Measurements from ENCODE around the gene SFRP5. TPM values are rescaled to one million over a fixed set of nuclear protein-coding genes. Genes with fewer than 3 reads are reported as not detected.
A peak's percentile ranks its signal among the peaks of the same experiment; 100 is the strongest.

Gene SFRP5
- total RNA-seq, 1 donor from 2014 or later = not detected

DNA sequence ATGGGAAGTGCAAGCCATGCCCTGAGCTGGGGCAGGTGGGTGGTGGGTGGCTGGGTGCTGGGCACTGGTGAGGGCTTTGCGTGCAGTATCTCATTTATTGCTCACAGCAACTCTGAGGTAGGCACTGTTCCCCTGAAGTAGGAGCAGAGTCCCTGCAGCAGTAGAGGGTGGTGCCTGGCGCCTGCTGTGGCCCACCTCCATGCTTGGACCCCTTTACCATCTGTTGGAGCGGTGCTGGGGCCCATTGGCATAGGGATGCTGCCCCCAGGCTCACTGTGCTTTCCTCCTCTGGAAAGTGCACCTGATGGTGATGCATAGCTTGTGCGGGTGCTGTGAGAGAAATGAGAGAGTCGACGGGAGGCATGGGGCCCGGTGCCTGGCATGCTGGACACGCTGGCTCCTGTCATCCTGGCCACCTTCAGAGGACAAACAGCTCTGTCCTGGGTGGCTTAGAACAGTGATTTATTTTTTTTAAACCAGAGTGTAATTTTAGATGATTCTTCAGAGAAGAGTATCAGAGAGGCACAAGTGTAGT, 10.4 kb downstream of the SFRP5 start:
- TF ChIP-seq CTCF (IDR thresholded peaks at IDR 0.05) = no peak
- no peak overlapping the region for H3K27ac Mint-ChIP-seq
- peaks cover 18% of the 10 kb centered on the region for H3K4me1 Mint-ChIP-seq
- DNase-seq (no peak), ATAC-seq (ENCODE audit: low read depth) (no peak)
- H3K27me3 Mint-ChIP-seq = no peaks in the 10 kb centered on the region
- POLR2A ChIA-PET = no interaction called here
- peaks cover 54% of the 10 kb centered on the region for H3K36me3 Mint-ChIP-seq (ENCODE audit: low read depth)
- CTCF ChIA-PET = no interaction called here
- H3K4me3 Mint-ChIP-seq = no peak overlapping the region
- H3K9me3 Mint-ChIP-seq = no peaks in the 10 kb centered on the region
- intact Hi-C loops (cut with micrococcal nuclease) = no loop called here

GRCh38 chr10:97760461-97761257, 11.1 kb downstream of the SFRP5 start:
- no peaks in the 10 kb centered on the region for H3K27me3 Mint-ChIP-seq
- H3K4me1 Mint-ChIP-seq = peaks cover 16% of the 10 kb centered on the region
- intact Hi-C loops (cut with micrococcal nuclease) = no loop called here
- no peaks in the 10 kb centered on the region for H3K9me3 Mint-ChIP-seq
- POLR2A ChIA-PET = no interaction called here
- TF ChIP-seq CTCF (IDR thresholded peaks at IDR 0.05) = no peak
- no peak for ATAC-seq (ENCODE audit: low read depth)
- CTCF ChIA-PET = no interaction called here
- H3K4me3 Mint-ChIP-seq = no peak overlapping the region
- no peak for DNase-seq
- H3K27ac Mint-ChIP-seq = no peak overlapping the region
- H3K36me3 Mint-ChIP-seq (ENCODE audit: low read depth) = peaks cover 60% of the 10 kb centered on the region

GRCh38 chr10:97759946-97760345, 11.9 kb downstream of the SFRP5 start:
- ChIA-PET CTCF (no interaction called here), POLR2A (no interaction called here)
- no peaks in the 10 kb centered on the region for H3K9me3 Mint-ChIP-seq
- H3K4me3 Mint-ChIP-seq = no peak overlapping the region
- H3K36me3 Mint-ChIP-seq (ENCODE audit: low read depth) = peaks cover 67% of the 10 kb centered on the region
- ATAC-seq (ENCODE audit: low read depth) (no peak), DNase-seq (no peak)
- peaks cover 13% of the 10 kb centered on the region for H3K4me1 Mint-ChIP-seq
- TF ChIP-seq CTCF (IDR thresholded peaks at IDR 0.05) = no peak
- no peaks in the 10 kb centered on the region for H3K27me3 Mint-ChIP-seq
- no peak overlapping the region for H3K27ac Mint-ChIP-seq
- intact Hi-C loops (cut with micrococcal nuclease) = loop anchor here (1.0 kb wide), 1 partner anchor 285 kb away; no protein-coding TSS in a partner anchor

- no peak for TF ChIP-seq CTCF (IDR thresholded peaks at IDR 0.05)
- no peaks in the 10 kb centered on the region for H3K27me3 Mint-ChIP-seq
- DNase-seq (peak; percentile 33), ATAC-seq (ENCODE audit: low read depth) (peak; percentile 69)
- no peak overlapping the region for H3K4me3 Mint-ChIP-seq
- no peak overlapping the region for H3K27ac Mint-ChIP-seq
- H3K9me3 Mint-ChIP-seq = no peaks in the 10 kb centered on the region
- ChIA-PET POLR2A (no interaction called here), CTCF (no interaction called here)
- peaks cover 7% of the 10 kb centered on the region for H3K4me1 Mint-ChIP-seq
- intact Hi-C loops (cut with micrococcal nuclease) = loop anchor here (1.0 kb wide), 1 partner anchor 286 kb away; no protein-coding TSS in a partner anchor
- H3K36me3 Mint-ChIP-seq (ENCODE audit: low read depth) = peaks cover 73% of the 10 kb centered on the region
These were observed 12.5 kb downstream of the SFRP5 start for GRCh38 chr10:97759158-97759887.

GRCh38 chr10:97757471-97757870, 14.3 kb downstream of the SFRP5 start:
- H3K4me1 Mint-ChIP-seq = no peaks in the 10 kb centered on the region
- no peak overlapping the region for H3K27ac Mint-ChIP-seq
- no peak overlapping the region for H3K4me3 Mint-ChIP-seq
- no peak for TF ChIP-seq CTCF (IDR thresholded peaks at IDR 0.05)
- H3K36me3 Mint-ChIP-seq (ENCODE audit: low read depth) = peaks cover 91% of the 10 kb centered on the region
- POLR2A ChIA-PET = interaction anchor here (0.7 kb wide), 1 partner anchor 9 kb away, joined by 8 read pairs; no protein-coding TSS in a partner anchor
- intact Hi-C loops (cut with micrococcal nuclease) = no loop called here
- CTCF ChIA-PET = no interaction called here
- H3K9me3 Mint-ChIP-seq = no peaks in the 10 kb centered on the region
- ATAC-seq (ENCODE audit: low read depth) = no peak
- no peak for DNase-seq
- no peaks in the 10 kb centered on the region for H3K27me3 Mint-ChIP-seq

Measured in activated B cell treated with CpG ODN at 0.5 μM for 24 hours (primary cell).